GM19467 (cell line): Measurements from ENCODE around the gene CCL8.
"Not testable (repeated sequence)": the region's sequence is repeated elsewhere in the genome, so short reads cannot be mapped to it uniquely, and the experiment has no call there.

ENCODE experiments used
- ATAC-seq: cut with Tn5 transposase; IDR thresholded peaks from one replicate; pipeline ENCODE4 v1.9.1; 2021; ENCODE audit warnings: mild to moderate bottlenecking, moderate library complexity; ENCODE audit not compliant: unreplicated experiment

The CCL8 gene

GRCh38 chr17:34313164-34313563, 6.1 kb upstream of the CCL8 start:
- no peak for ATAC-seq

- no peak for ATAC-seq
Observed at GRCh38 chr17:34314279-34314678, 5.0 kb upstream of the CCL8 start.

GRCh38 chr17:34318474-34318873, 761 bp upstream of the CCL8 start:
- ATAC-seq, result no peak

- ATAC-seq, result no peak
Observed at GRCh38 chr17:34321964-34322363, 2.7 kb downstream of the CCL8 start.

- ATAC-seq, result not testable (repeated sequence)
Observed at GRCh38 chr17:34327580-34327979, 8.3 kb downstream of the CCL8 start.

GRCh38 chr17:34337701-34338100, 18.5 kb downstream of the CCL8 start:
- no peak for ATAC-seq

- no peak for ATAC-seq
Observed at GRCh38 chr17:34339138-34339770, 20.0 kb downstream of the CCL8 start.

GRCh38 chr17:34341916-34342315, 22.7 kb downstream of the CCL8 start:
- ATAC-seq, result no peak

GRCh38 chr17:34347063-34347462, 27.8 kb downstream of the CCL8 start:
- no peak for ATAC-seq

GRCh38 chr17:34349751-34350150, 30.5 kb downstream of the CCL8 start:
- no peak for ATAC-seq

GRCh38 chr17:34351096-34351495, 31.9 kb downstream of the CCL8 start:
- no peak for ATAC-seq

GRCh38 chr17:34352191-34352590, 33.0 kb downstream of the CCL8 start:
- ATAC-seq, result no peak

- ATAC-seq, result no peak
Observed at GRCh38 chr17:34354637-34355036, 35.4 kb downstream of the CCL8 start.

GRCh38 chr17:34356194-34356593, 37.0 kb downstream of the CCL8 start, which contains the start of gene CCL13:
CCL13 (plus strand) TSS chr17:34356480; CDS start chr17:34356527, 47 bp downstream.
- no peak for ATAC-seq

- no peak for ATAC-seq
Observed at GRCh38 chr17:34357398-34357797, 38.2 kb downstream of the CCL8 start.

- no peak for ATAC-seq
Observed at GRCh38 chr17:34358631-34359030, 39.4 kb downstream of the CCL8 start.

GRCh38 chr17:34360601-34361270, 41.5 kb downstream of the CCL8 start:
- ATAC-seq, result no peak

- peak; percentile 77 for ATAC-seq
Observed at GRCh38 chr17:34361478-34362061, 42.3 kb downstream of the CCL8 start.

GRCh38 chr17:34363183-34363661, 44.0 kb downstream of the CCL8 start, which contains the start of gene CCL1:
CCL1 (minus strand) TSS chr17:34363233; CDS start chr17:34363161, 72 bp downstream.
- ATAC-seq, result no peak

- ATAC-seq, result no peak
Observed at GRCh38 chr17:34364751-34365150, 45.5 kb downstream of the CCL8 start.

- no peak for ATAC-seq
Observed at GRCh38 chr17:34365340-34365739, 46.1 kb downstream of the CCL8 start.

- no peak for ATAC-seq
Observed at GRCh38 chr17:34366010-34366409, 46.8 kb downstream of the CCL8 start.
